Measurements from ENCODE around the gene PTK6. TPM values are rescaled to one million over a fixed set of nuclear protein-coding genes. Genes with fewer than 3 reads are reported as not detected.

Gene PTK6
- total and polyA plus RNA-seq, 2 of the 13 experiments (the other 11 are each of a cell fraction or from before 2014, with no cell fraction given): 0.08 TPM; not detected in 1

GRCh38 chr20:63522981-63523611, 14.1 kb downstream of the PTK6 start:
- Histone ChIP-seq H3K4me1 (ENCODE audit: insufficient read depth, low read length) (peaks cover 11% of the 10 kb centered on the region), H3K36me3 (replicated peaks in 1 of 2; ENCODE audit: control insufficient read depth in 1 of 2, insufficient read depth in 2 of 2, low read length in 2 of 2) (no peaks in the 10 kb centered on the region), H3K27me3 (ENCODE audit: control insufficient read depth in 1 of 2, insufficient read depth in 2 of 2, low read length in 2 of 2) (peaks cover 15 to 42% of the 10 kb centered on the region in 2 experiments), H3K4me3 (replicated peaks in 1 of 3; ENCODE audit: insufficient read depth in 1 of 3, low read depth in 2 of 3, low read length in 3 of 3) (no peak overlapping the region), H4K20me1 (ENCODE audit: insufficient read depth, low read length) (peaks cover 2% of the 10 kb centered on the region; the same call in 1 of the 2 replicates), H3K9me3 (ENCODE audit: low read length) (no peaks in the 10 kb centered on the region), H3K4me2 (ENCODE audit: low read depth, low read length) (no peak overlapping the region), H2AFZ (ENCODE audit: low read length) (no peak overlapping the region), H3K27ac (ENCODE audit: extremely low read length, insufficient read depth, low read length) (no peak overlapping the region), H3K79me2 (ENCODE audit: insufficient read depth, low read length) (no peaks in the 10 kb centered on the region), H3K9ac (ENCODE audit: insufficient read depth, low read depth, low read length) (no peak overlapping the region)
- no TSS peak for BruUV-seq (replicated peaks)
- WGBS (ENCODE audit: low lambda C conversion rate): 79% methylated on average over 9 of the region's 11 CpGs
- intact Hi-C loops (cut with micrococcal nuclease; ENCODE audit: unreplicated experiment): no loop called here
- FAIRE-seq (no peak), ATAC-seq (no peak), DNase-seq (ENCODE audit: low spot score) (no peak)
- in situ Hi-C loops (cut with HindIII; ENCODE audit: extremely low pct_ligation_motif_present, low pct_unique_long_range_greater_than_20kb): no loop called here
- CTCF ChIA-PET (ENCODE audit: low intra/inter-chr PET ratio, low total read pairs): no interaction called here
- POLR2A ChIA-PET: interaction anchor here (1.8 kb wide), 1 partner anchor 12 kb away, joined by 5 read pairs; no protein-coding TSS in a partner anchor
- TF ChIP-seq AGO2 (optimal IDR thresholded peaks at IDR 0.05; ENCODE audit: low read depth, low read length) (peak; percentile 40), TOE1 (CRISPR knock-in tag; IDR thresholded peaks at IDR 0.05) (no peak)

- TF ChIP-seq NRL (CRISPR knock-in tag; IDR thresholded peaks at IDR 0.05; ENCODE audit: borderline replicate concordance) (peak; percentile 36; the same call in 1 of the 2 replicates), TP53 (CRISPR knock-in tag; conservative IDR thresholded peaks at IDR 0.05) (no peak), FOXM1 (CRISPR knock-in tag; IDR thresholded peaks at IDR 0.05) (no peak), MYC (CRISPR knock-in tag; IDR thresholded peaks at IDR 0.05; ENCODE audit: borderline replicate concordance) (no peak), ZBTB21 (CRISPR knock-in tag; IDR thresholded peaks at IDR 0.05) (no peak), ZBTB10 (CRISPR knock-in tag; IDR thresholded peaks at IDR 0.05; ENCODE audit: borderline replicate concordance) (no peak), FOXP1 (IDR thresholded peaks at IDR 0.05) (no peak), FOXP1 (CRISPR knock-in tag; IDR thresholded peaks at IDR 0.05) (no peak)
- 42% methylated on average over 13 of the region's 13 CpGs for WGBS (ENCODE audit: low lambda C conversion rate)
- Histone ChIP-seq H3K9ac (ENCODE audit: insufficient read depth, low read depth, low read length) (no peak overlapping the region), H4K20me1 (ENCODE audit: insufficient read depth, low read length) (peaks cover 2% of the 10 kb centered on the region; the same call in 1 of the 2 replicates), H3K9me3 (ENCODE audit: low read length) (no peaks in the 10 kb centered on the region), H3K27ac (ENCODE audit: extremely low read length, insufficient read depth, low read length) (no peak overlapping the region), H3K79me2 (ENCODE audit: insufficient read depth, low read length) (no peaks in the 10 kb centered on the region), H3K4me1 (ENCODE audit: insufficient read depth, low read length) (peaks cover 11% of the 10 kb centered on the region), H3K4me2 (ENCODE audit: low read depth, low read length) (no peak overlapping the region), H3K4me3 (replicated peaks in 1 of 3; ENCODE audit: insufficient read depth in 1 of 3, low read depth in 2 of 3, low read length in 3 of 3) (no peak overlapping the region), H2AFZ (ENCODE audit: low read length) (no peak overlapping the region), H3K36me3 (replicated peaks in 1 of 2; ENCODE audit: control insufficient read depth in 1 of 2, insufficient read depth in 2 of 2, low read length in 2 of 2) (no peaks in the 10 kb centered on the region), H3K27me3 (ENCODE audit: control insufficient read depth in 1 of 2, insufficient read depth in 2 of 2, low read length in 2 of 2) (peaks cover 21 to 44% of the 10 kb centered on the region in 2 experiments)
- in situ Hi-C loops (cut with HindIII; ENCODE audit: extremely low pct_ligation_motif_present, low pct_unique_long_range_greater_than_20kb) (no loop called here), intact Hi-C loops (cut with micrococcal nuclease; ENCODE audit: unreplicated experiment) (no loop called here)
- no peak for ATAC-seq
- no peak for DNase-seq (ENCODE audit: low spot score)
- ChIA-PET CTCF (ENCODE audit: low intra/inter-chr PET ratio, low total read pairs) (no interaction called here), POLR2A (interaction anchor here (1.8 to 2.0 kb wide), 2 partner anchors 12 to 16 kb away, joined by 5 to 11 read pairs; partner anchors contain the start of gene PTK6)
- BruUV-seq (replicated peaks): no TSS peak
- FAIRE-seq: no peak
Measured at GRCh38 chr20:63522091-63522868, 14.9 kb downstream of the PTK6 start.

All from HepG2 (cell line).